GM12878 (cell line): ENCODE data around the gene CTNNB1. TPM values are rescaled to one million over a fixed set of nuclear protein-coding genes. Genes with fewer than 3 reads are reported as not detected.

Source experiments
- ATAC-seq: fragments of 200-7000 bp; cut with Tn5 transposase; 3 replicates; pipeline ENCODE4 v1.9.1; 2020; ENCODE audit warnings: mild to moderate bottlenecking, moderate library complexity
- BruUV-seq: library from RNA; stranded (reverse); fragments of 400-500 nt; replicated peaks from 2 replicates; lab custom pipeline; 2021; lab: Mats Ljungman, UMichigan
- CTCF ChIA-PET: fragments of 300-600 bp; sonication (Branson Sonifier 250); formaldehyde crosslinking; extraction: SDS; loops from one replicate; lab custom pipeline; 2021; ENCODE audit warnings: inconsistent platforms; lab: Yijun Ruan, JAX
- POLR2A ChIA-PET: fragments of 350-600 bp; formaldehyde crosslinking; extraction: SDS; loops from one replicate; lab custom pipeline; 2021; ENCODE audit warnings: inconsistent platforms; lab: Charles Lee
- RAD21 ChIA-PET: fragments of 300-600 bp; sonication (Branson Sonifier 250); formaldehyde crosslinking; loops from one replicate; lab custom pipeline; 2023; ENCODE audit warnings: antibody characterized with exemption; ENCODE audit not compliant: unreplicated experiment; lab: Charles Lee
- SMC1A ChIA-PET: fragments of 300-600 bp; sonication (Branson Sonifier 250); formaldehyde crosslinking; loops from one replicate; lab custom pipeline; 2023; ENCODE audit not compliant: unreplicated experiment, uncharacterized antibody; lab: Charles Lee
- DNase-seq: peaks from one replicate; pipeline ENCODE4 v3.0.0-alpha.2; 2011; ENCODE audit warnings: low read depth, low spot score
- FAIRE-seq: peaks from 3 replicates; lab custom pipeline; 2011; peaks lifted over from hg19 to GRCh38; lab: Jason Lieb, UNC
- H2AFZ ChIP-seq: 2 replicates; pipeline ENCODE4 v1.6.0; 2011; ENCODE audit warnings: low read depth, low read length, control low read depth; ENCODE audit not compliant: control insufficient read depth
- H3K27ac ChIP-seq: 2 replicates; pipeline ENCODE4 v1.5.1; 2011; ENCODE audit warnings: control low read depth; ENCODE audit not compliant: control insufficient read depth, insufficient read depth
- H3K27me3 ChIP-seq, 2 experiments: replicated peaks in 1 of 2; 2 replicates each; pipeline versions ENCODE4 v1.6.0 to v1.6.1; 2011; ENCODE audit warnings: low read length in 1 of 2; ENCODE audit not compliant: control insufficient read depth in 2 of 2, insufficient read depth in 2 of 2
- H3K36me3 ChIP-seq, 2 experiments: 2 replicates each; pipeline ENCODE4 v1.5.1; 2011; ENCODE audit warnings: low read length in 1 of 2; ENCODE audit not compliant: control insufficient read depth in 2 of 2, insufficient read depth in 2 of 2
- H3K4me1 ChIP-seq: 2 replicates; pipeline ENCODE4 v1.6.1; 2011; ENCODE audit warnings: mild to moderate bottlenecking, low read length, moderate library complexity, mixed read lengths; ENCODE audit not compliant: control insufficient read depth, insufficient read depth
- H3K4me2 ChIP-seq: 2 replicates; pipeline ENCODE4 v1.6.0; 2011; ENCODE audit warnings: control low read depth; ENCODE audit not compliant: control insufficient read depth, insufficient read depth
- H3K4me3 ChIP-seq: fragments of 200-600 bp; sonication (generic); 2 replicates; pipeline ENCODE4 v1.5.1; 2016
- H3K79me2 ChIP-seq: 2 replicates; pipeline ENCODE4 v1.6.0; 2011; ENCODE audit warnings: low read length; ENCODE audit not compliant: control insufficient read depth, insufficient read depth
- H3K9ac ChIP-seq: 2 replicates; pipeline ENCODE4 v1.8.0; 2011; ENCODE audit warnings: low read length, control low read depth, mixed read lengths; ENCODE audit not compliant: control insufficient read depth, insufficient read depth
- H3K9me3 ChIP-seq: replicated peaks from 3 replicates; pipeline ENCODE4 v1.5.1; 2011; ENCODE audit warnings: mild to moderate bottlenecking, low read length; ENCODE audit not compliant: control insufficient read depth, insufficient read depth
- H4K20me1 ChIP-seq: 2 replicates; pipeline ENCODE4 v1.6.0; 2011; ENCODE audit not compliant: control insufficient read depth, insufficient read depth
- BACH1 ChIP-seq: fragments of 450-650 bp; IDR thresholded peaks from 2 replicates; pipeline ENCODE4 v1.6.1; 2017; ENCODE audit warnings: mild to moderate bottlenecking, borderline replicate concordance
- BCL3 ChIP-seq: IDR thresholded peaks from 2 replicates; pipeline ENCODE4 v1.6.1; 2011; ENCODE audit warnings: borderline replicate concordance, low read depth, mild to moderate bottlenecking, moderate library complexity, low read length; ENCODE audit not compliant: insufficient read depth, poor library complexity, severe bottlenecking
- CEBPZ ChIP-seq: fragments of 150-350 bp; IDR thresholded peaks from 2 replicates; pipeline ENCODE4 v1.6.1; 2016; ENCODE audit warnings: low read depth, low read length
- CREB1 ChIP-seq: IDR thresholded peaks from 2 replicates; pipeline ENCODE4 v1.6.1; 2012; ENCODE audit warnings: low read depth, mild to moderate bottlenecking, inconsistent platforms
- CREM ChIP-seq: IDR thresholded peaks from 2 replicates; pipeline ENCODE4 v1.6.1; 2014; ENCODE audit warnings: antibody characterized with exemption, low read depth
- DPF2 ChIP-seq: fragments of 450-650 bp; IDR thresholded peaks from 2 replicates; pipeline ENCODE4 v1.6.1; 2017; ENCODE audit warnings: mild to moderate bottlenecking
- GABPA ChIP-seq: IDR thresholded peaks from 2 replicates; pipeline ENCODE4 v1.6.1; 2014; ENCODE audit warnings: antibody characterized with exemption, low read depth, mild to moderate bottlenecking, inconsistent platforms
- IKZF1 ChIP-seq: fragments of 450-650 bp; conservative IDR thresholded peaks from 2 replicates; pipeline ENCODE4 v1.6.1; 2017; ENCODE audit warnings: antibody characterized with exemption, mild to moderate bottlenecking
- POLR2AphosphoS2 ChIP-seq: IDR thresholded peaks from 2 replicates; pipeline ENCODE4 v1.6.1; 2011; ENCODE audit warnings: low read depth, mild to moderate bottlenecking, low read length, improper control_type of control experiment, moderate library complexity
- POLR2AphosphoS5 ChIP-seq: IDR thresholded peaks from 2 replicates; pipeline ENCODE4 v1.6.1; 2011; ENCODE audit warnings: mild to moderate bottlenecking, low read length, inconsistent platforms
- RAD51 ChIP-seq: fragments of 450-650 bp; IDR thresholded peaks from 2 replicates; pipeline ENCODE4 v1.6.1; 2016; ENCODE audit warnings: moderate library complexity, mild to moderate bottlenecking, inconsistent platforms
- SMARCA5 ChIP-seq: fragments of 450-650 bp; IDR thresholded peaks from 2 replicates; pipeline ENCODE4 v1.6.1; 2017; ENCODE audit warnings: mild to moderate bottlenecking
- SP1 ChIP-seq: IDR thresholded peaks from one replicate; pipeline ENCODE4 v1.6.1; 2011; ENCODE audit warnings: low read depth, low read length
- TBL1XR1 ChIP-seq: IDR thresholded peaks from 2 replicates; pipeline ENCODE4 v1.6.1; 2012; ENCODE audit warnings: low read depth, low read length, improper control_type of control experiment
- ZBED1 ChIP-seq: IDR thresholded peaks from 2 replicates; pipeline ENCODE4 v1.6.1; 2016; ENCODE audit warnings: borderline replicate concordance
- ZNF24 ChIP-seq: fragments of 450-650 bp; IDR thresholded peaks from 2 replicates; pipeline ENCODE4 v1.6.1; 2017; ENCODE audit warnings: antibody characterized with exemption, mild to moderate bottlenecking
- WGBS: methylation state at CpG from one replicate; pipeline ENCODE4 v1.1.6; 2016; ENCODE audit warnings: low lambda C conversion rate; ENCODE audit not compliant: insufficient replicate concordance, insufficient coverage; ENCODE audit errors: missing lambda C conversion rate; 5-methylcytosine and 5-hydroxymethylcytosine counted together
- in situ Hi-C: fragments of 300-500 bp; cut with MboI; formaldehyde crosslinking; loops from 9 replicates; pipeline ENCODE4 v1.14.3; 2018; ENCODE audit warnings: mixed read lengths
- intact Hi-C: fragments of 100-400 bp; cut with micrococcal nuclease; formaldehyde crosslinking; loops from one replicate; pipeline ENCODE4 v1.14.2; 2022; ENCODE audit not compliant: unreplicated experiment
- polyA plus RNA-seq, 11 experiments: library from polyadenylated mRNA; depleted of rRNA in 4 of 11; unstranded in 6 of 11; stranded (reverse) in 5 of 11; fragments of >200 nt; fragmentation: Nextera tagmentation in 4 of 11; fragmentation: Illumina TruSeq in 1 of 11; extraction: Ambion mirVana in 4 of 11; extraction: Trizol in 1 of 11; gene quantifications; 1 replicate in 1 of 11; 2 replicates in 10 of 11; pipeline versions ENCODE4 v1.2.1 to v1.2.3, GENCODE V29; 2011 to 2016; ENCODE audit warnings: inconsistent platforms in 2 of 11, missing spikeins in 2 of 11, low read depth in 1 of 11
- total RNA-seq, 4 experiments: library from RNA; depleted of rRNA in 3 of 4; stranded (reverse); fragments of >200 nt in 3 of 4; fragmentation: Illumina TruSeq in 1 of 4; extraction: Trizol in 1 of 4; gene quantifications; 2 replicates each; pipeline versions ENCODE4 v1.2.1 to v1.2.3, GENCODE V29; 2013 to 2021

The CTNNB1 gene
- total and polyA plus RNA-seq, 10 of the 15 experiments (the other 5 are each of a cell fraction or from before 2014, with no cell fraction given), result 30.4 to 217 (median 138) TPM

- Histone ChIP-seq H3K79me2 (no peaks in the 10 kb centered on the region), H3K9ac (no peak overlapping the region), H3K27me3 (peaks cover 0 to 2% of the 10 kb centered on the region in 2 experiments; a peak in 2 of 4 replicates), H3K27ac (no peak overlapping the region)
- in situ Hi-C loops, result no loop called here
- ATAC-seq, result no peak
- WGBS, result 73% methylated on average over 1 of the region's 1 CpG
- TF ChIP-seq SP1 (no peak), CREM (no peak), TBL1XR1 (no peak), RAD51 (no peak), CEBPZ (no peak), DPF2 (no peak), IKZF1 (no peak), POLR2AphosphoS2 (no peak), BCL3 (no peak), POLR2AphosphoS5 (no peak), CREB1 (no peak), ZNF24 (no peak), ZBED1 (no peak), BACH1 (no peak), SMARCA5 (no peak), GABPA (no peak)
- TF ChIP-seq, all 136 proteins: peak for 0
- intact Hi-C loops, result no loop called here
- H3K9me3 ChIP-seq, result no peaks in the 10 kb centered on the region
- DNase-seq (no peak), FAIRE-seq (no peak)
- ChIA-PET POLR2A (no interaction called here), SMC1A (no interaction called here), RAD21 (no interaction called here), CTCF (interaction anchor here (0.6 kb wide), 1 partner anchor 47 kb away, joined by 3 read pairs; no protein-coding TSS in a partner anchor)
- BruUV-seq, result no TSS peak
- H3K4me3 ChIP-seq, result no peak overlapping the region
- H4K20me1 ChIP-seq, result no peaks in the 10 kb centered on the region
- H3K4me2 ChIP-seq, result no peak overlapping the region
- H2AFZ ChIP-seq, result no peak overlapping the region
- H3K4me1 ChIP-seq, result no peaks in the 10 kb centered on the region
- no peaks in the 10 kb centered on the region for H3K36me3 ChIP-seq
Observed at GRCh38 chr3:41158947-41159346, 40.4 kb upstream of the CTNNB1 start.
